ENCODE data around the gene IRAG1. TPM values are rescaled to one million over a fixed set of nuclear protein-coding genes. Genes with fewer than 3 reads are reported as not detected.

Gene IRAG1
- total RNA-seq, 1 donor from 2014 or later, result 5.2 TPM

- Histone ChIP-seq H3K9me3 (ENCODE audit: low read depth) (no peaks in the 10 kb centered on the region), H4K20me1 (ENCODE audit: low read depth) (no peaks in the 10 kb centered on the region), H3F3A (ENCODE audit: low read depth) (no peaks in the 10 kb centered on the region), H3K4me1 (no peaks in the 10 kb centered on the region), H3K36me3 (no peaks in the 10 kb centered on the region), H3K9ac (no peak overlapping the region), H3K4me3 (no peak overlapping the region), H3K27me3 (no peaks in the 10 kb centered on the region), H3K4me2 (no peak overlapping the region), H2AFZ (replicated peaks) (no peak overlapping the region), H3K27ac (no peak overlapping the region), H3K79me2 (ENCODE audit: low read depth) (no peaks in the 10 kb centered on the region)
- no peaks in the 10 kb centered on the region for H3K27me3 Mint-ChIP-seq (ENCODE audit: insufficient read depth, low read depth)
- no peaks in the 10 kb centered on the region for H3K36me3 Mint-ChIP-seq
- peaks cover 13% of the 10 kb centered on the region for H3K4me1 Mint-ChIP-seq
- TF ChIP-seq EZH2phosphoT487 (IDR thresholded peaks at IDR 0.05) (no peak), EZH2 (IDR thresholded peaks at IDR 0.05) (no peak), CTCF (IDR thresholded peaks at IDR 0.05) (no peak)
- no peaks in the 10 kb centered on the region for H3K9me3 Mint-ChIP-seq
- no peak overlapping the region for H3K4me3 Mint-ChIP-seq
- no peak for DNase-seq (ENCODE audit: low spot score)
- peak overlapping the region; percentile 9 for H3K27ac Mint-ChIP-seq
Observed at GRCh38 chr11:10667521-10667885, 26.1 kb downstream of the IRAG1 start.

- TF ChIP-seq EZH2phosphoT487 (IDR thresholded peaks at IDR 0.05) (no peak), CTCF (IDR thresholded peaks at IDR 0.05) (no peak)
- Histone ChIP-seq H3K4me2 (no peak overlapping the region), H3K4me3 (no peak overlapping the region), H3K36me3 (no peaks in the 10 kb centered on the region), H3K9me3 (ENCODE audit: low read depth) (no peaks in the 10 kb centered on the region), H3K9ac (no peak overlapping the region), H2AFZ (replicated peaks) (no peak overlapping the region), H3K27ac (no peak overlapping the region), H4K20me1 (ENCODE audit: low read depth) (no peaks in the 10 kb centered on the region), H3K27me3 (no peaks in the 10 kb centered on the region), H3F3A (ENCODE audit: low read depth) (no peaks in the 10 kb centered on the region), H3K4me1 (no peaks in the 10 kb centered on the region), H3K79me2 (ENCODE audit: low read depth) (no peaks in the 10 kb centered on the region)
- peaks cover 13% of the 10 kb centered on the region for H3K4me1 Mint-ChIP-seq
- peak overlapping the region; percentile 9 for H3K27ac Mint-ChIP-seq
- no peak for DNase-seq (ENCODE audit: low spot score)
- no peak overlapping the region for H3K4me3 Mint-ChIP-seq
- no peaks in the 10 kb centered on the region for H3K9me3 Mint-ChIP-seq
- no peaks in the 10 kb centered on the region for H3K36me3 Mint-ChIP-seq
- H3K27me3 Mint-ChIP-seq (ENCODE audit: insufficient read depth, low read depth), result no peaks in the 10 kb centered on the region
Observed at GRCh38 chr11:10666556-10667520, 26.7 kb downstream of the IRAG1 start.

- H3K27ac Mint-ChIP-seq, result no peak overlapping the region
- no peak overlapping the region for H3K27ac ChIP-seq
Observed at GRCh38 chr11:10664496-10664895, 29.1 kb downstream of the IRAG1 start.

More at GRCh38 chr11:10664496-10664895, 29.1 kb downstream of the IRAG1 start:
- Histone ChIP-seq H2AFZ (replicated peaks) (no peak overlapping the region), H3K4me3 (no peak overlapping the region), H3F3A (ENCODE audit: low read depth) (no peaks in the 10 kb centered on the region), H4K20me1 (ENCODE audit: low read depth) (no peaks in the 10 kb centered on the region), H3K79me2 (ENCODE audit: low read depth) (no peaks in the 10 kb centered on the region), H3K4me2 (no peak overlapping the region), H3K9ac (no peak overlapping the region), H3K9me3 (ENCODE audit: low read depth) (no peaks in the 10 kb centered on the region), H3K27me3 (no peaks in the 10 kb centered on the region), H3K4me1 (no peaks in the 10 kb centered on the region), H3K36me3 (no peaks in the 10 kb centered on the region)
- no peak for DNase-seq (ENCODE audit: low spot score)
- TF ChIP-seq CTCF (IDR thresholded peaks at IDR 0.05), result no peak
- TF ChIP-seq EZH2 (IDR thresholded peaks at IDR 0.05), result no peak
- no peak for TF ChIP-seq EZH2phosphoT487 (IDR thresholded peaks at IDR 0.05)
- Mint-ChIP-seq H3K27me3 (ENCODE audit: insufficient read depth, low read depth) (peaks cover 5% of the 10 kb centered on the region), H3K4me1 (peaks cover 15% of the 10 kb centered on the region), H3K9me3 (no peaks in the 10 kb centered on the region), H3K36me3 (no peaks in the 10 kb centered on the region), H3K4me3 (no peak overlapping the region)
